Measurements from ENCODE around the gene COX11.

The COX11 gene

GRCh38 chr17:54974759-54975158 lies 6.3 kb upstream of the COX11 start:
- TF ChIP-seq GATA2 (IDR thresholded peaks at IDR 0.05; ENCODE audit: low read depth, low read length) (no peak), GATA3 (IDR thresholded peaks at IDR 0.05; ENCODE audit: low read depth, low read length) (no peak)

DNA sequence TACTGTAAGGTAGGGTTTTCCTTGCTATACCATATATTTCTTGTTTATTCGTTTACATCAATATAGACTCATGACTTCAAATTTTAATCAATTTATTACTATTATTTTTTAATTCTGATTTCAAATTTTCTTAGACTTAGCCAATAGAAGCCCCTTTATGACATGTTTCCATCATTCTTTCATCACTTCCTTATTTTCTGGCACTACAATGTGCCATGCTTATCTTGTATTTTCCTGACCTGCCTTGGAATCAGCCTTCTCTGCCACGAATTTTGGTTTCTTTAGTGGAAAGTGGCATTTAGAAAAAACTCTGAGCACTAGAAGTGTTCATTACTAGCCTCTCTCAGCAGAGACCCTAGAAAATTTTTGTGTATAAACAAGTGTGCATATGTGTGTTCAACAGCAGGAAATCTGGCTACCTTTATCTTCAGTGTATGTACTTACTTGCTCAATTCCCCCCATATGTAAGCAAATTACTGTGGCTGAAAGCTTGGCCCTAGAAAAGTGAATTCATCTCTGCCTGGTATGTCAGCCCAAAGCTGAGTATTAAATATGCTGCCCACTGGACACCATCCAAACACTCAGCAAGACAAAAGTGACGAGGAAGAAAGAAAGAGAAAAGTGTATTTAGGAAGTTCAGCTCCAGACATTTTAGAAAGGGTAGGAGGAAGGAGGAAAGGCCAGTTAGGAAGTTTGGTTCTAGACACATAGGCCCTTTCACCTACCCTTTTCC lies 4.1 kb upstream of the COX11 start:
- TF ChIP-seq GATA3 (IDR thresholded peaks at IDR 0.05; ENCODE audit: low read depth, low read length) = no peak
- TF ChIP-seq GATA2 (IDR thresholded peaks at IDR 0.05; ENCODE audit: low read depth, low read length) = no peak

DNA sequence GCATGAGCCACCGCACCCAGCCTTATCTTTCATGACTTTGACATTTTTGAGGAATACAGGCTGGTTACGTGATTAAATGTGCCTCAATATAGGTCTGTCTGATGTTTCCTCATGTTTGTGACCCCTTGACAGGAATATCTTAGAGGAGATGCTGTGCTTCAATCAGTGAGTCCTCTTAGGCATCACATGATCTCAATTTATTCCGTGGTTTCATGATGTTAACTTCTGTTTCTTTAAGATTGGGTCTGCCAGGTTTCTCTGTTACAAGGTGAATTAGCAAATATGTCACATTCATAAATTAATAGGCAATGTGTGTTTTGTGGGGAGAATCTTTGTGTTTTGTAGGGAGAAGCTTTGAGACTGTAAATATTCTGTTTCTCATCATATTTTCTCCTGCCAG lies 3.4 kb upstream of the COX11 start:
- TF ChIP-seq GATA3 (IDR thresholded peaks at IDR 0.05; ENCODE audit: low read depth, low read length) (no peak), GATA2 (IDR thresholded peaks at IDR 0.05; ENCODE audit: low read depth, low read length) (no peak)

DNA sequence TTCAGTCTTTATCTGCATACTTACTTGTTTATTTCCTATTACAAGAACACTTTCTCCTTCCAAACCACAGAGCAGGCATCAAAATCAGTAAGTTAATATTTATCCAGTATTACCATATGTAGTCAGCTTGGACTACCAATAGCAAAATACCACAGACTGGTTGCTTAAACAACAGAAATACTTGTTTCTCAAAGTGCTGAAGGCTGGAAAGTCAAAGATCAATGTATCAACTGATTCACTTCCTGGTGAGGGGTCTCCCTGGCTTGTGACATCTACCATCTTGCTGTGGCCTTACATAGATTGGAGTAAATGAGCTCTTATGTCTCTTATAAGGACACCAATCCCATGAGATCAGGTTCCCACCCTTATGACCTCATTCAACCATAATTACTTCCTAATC lies 2.7 kb upstream of the COX11 start:
- TF ChIP-seq GATA2 (IDR thresholded peaks at IDR 0.05; ENCODE audit: low read depth, low read length) (no peak), GATA3 (IDR thresholded peaks at IDR 0.05; ENCODE audit: low read depth, low read length) (no peak)

DNA sequence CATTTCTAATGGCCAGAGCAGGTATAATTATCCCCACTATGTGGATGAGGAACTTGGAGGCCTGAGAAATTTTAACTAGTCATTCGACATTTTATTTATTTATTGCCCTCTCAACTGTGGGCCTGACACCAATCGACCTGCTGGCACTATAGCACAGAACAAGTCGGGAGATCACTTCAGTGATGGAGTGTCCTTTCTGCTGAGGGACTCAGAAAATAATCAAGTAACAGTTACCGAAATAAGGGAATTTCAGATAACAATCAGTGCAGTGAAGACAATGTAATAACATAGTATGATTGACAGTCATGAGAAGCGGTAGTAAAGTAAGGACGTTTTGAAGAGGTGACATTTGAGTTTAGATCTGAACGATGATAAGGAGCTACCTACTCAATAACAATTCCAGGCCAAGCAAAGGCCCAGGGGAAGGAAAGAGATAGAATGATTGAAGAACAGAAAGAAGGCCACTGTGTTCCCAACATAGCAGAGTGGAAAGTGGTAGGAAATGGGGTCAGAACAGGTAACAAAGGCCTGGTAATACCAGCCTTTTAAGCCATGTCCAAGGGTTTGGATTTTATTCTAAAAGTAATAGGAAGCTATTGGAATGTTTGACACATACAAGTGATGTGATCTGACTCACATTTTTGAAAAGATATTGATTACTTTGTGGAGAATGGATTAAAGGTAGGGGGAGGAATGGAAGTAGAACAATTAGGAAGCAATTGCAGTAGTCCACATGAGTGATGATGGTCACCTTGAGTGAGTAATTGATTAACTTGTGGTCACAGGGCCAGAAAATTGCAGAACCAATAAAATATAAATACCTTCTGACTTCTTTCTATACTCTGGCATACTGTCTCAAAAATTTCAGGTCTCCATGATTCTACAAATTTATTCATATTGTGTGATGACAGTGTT lies 1.5 kb upstream of the COX11 start:
- TF ChIP-seq GATA2 (IDR thresholded peaks at IDR 0.05; ENCODE audit: low read depth, low read length) = peak; percentile 46; the same call in 1 of the 2 replicates
- TF ChIP-seq GATA3 (IDR thresholded peaks at IDR 0.05; ENCODE audit: low read depth, low read length) = peak; percentile 63; the same call in 1 of the 2 replicates

DNA sequence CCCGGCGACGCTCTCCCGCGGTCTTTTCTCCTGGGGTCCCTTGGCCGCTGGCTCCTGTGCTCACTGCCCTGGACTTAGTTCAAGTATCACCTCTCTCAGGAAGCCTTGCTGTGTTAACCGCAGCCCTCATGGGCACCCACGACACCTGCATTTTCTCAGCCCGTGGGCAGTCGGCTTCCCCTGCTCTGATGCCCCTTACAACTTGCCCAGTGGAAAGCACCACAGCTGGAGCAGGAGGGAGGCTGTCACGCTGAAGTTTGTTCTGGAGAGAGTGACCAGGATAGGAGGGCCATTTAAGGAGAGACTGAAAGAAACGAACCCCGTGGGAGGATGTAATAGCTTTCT lies 506 bp upstream of the COX11 start:
- TF ChIP-seq GATA3 (IDR thresholded peaks at IDR 0.05; ENCODE audit: low read depth, low read length) (no peak), GATA2 (IDR thresholded peaks at IDR 0.05; ENCODE audit: low read depth, low read length) (no peak)

GRCh38 chr17:54967621-54968261 lies 713 bp downstream of the COX11 start:
- TF ChIP-seq GATA3 (IDR thresholded peaks at IDR 0.05; ENCODE audit: low read depth, low read length) (no peak), GATA2 (IDR thresholded peaks at IDR 0.05; ENCODE audit: low read depth, low read length) (peak; percentile 57)

- TF ChIP-seq GATA3 (IDR thresholded peaks at IDR 0.05; ENCODE audit: low read depth, low read length) = no peak
These were observed 11.7 kb downstream of the COX11 start for GRCh38 chr17:54956791-54957190.

GRCh38 chr17:54951286-54951685 lies 17.2 kb downstream of the COX11 start:
- no peak for TF ChIP-seq GATA3 (IDR thresholded peaks at IDR 0.05; ENCODE audit: low read depth, low read length)
- no peak for TF ChIP-seq GATA2 (IDR thresholded peaks at IDR 0.05; ENCODE audit: low read depth, low read length)

GRCh38 chr17:54950116-54950515 lies 18.3 kb downstream of the COX11 start:
- no peak for TF ChIP-seq GATA3 (IDR thresholded peaks at IDR 0.05; ENCODE audit: low read depth, low read length)
- no peak for TF ChIP-seq GATA2 (IDR thresholded peaks at IDR 0.05; ENCODE audit: low read depth, low read length)

DNA sequence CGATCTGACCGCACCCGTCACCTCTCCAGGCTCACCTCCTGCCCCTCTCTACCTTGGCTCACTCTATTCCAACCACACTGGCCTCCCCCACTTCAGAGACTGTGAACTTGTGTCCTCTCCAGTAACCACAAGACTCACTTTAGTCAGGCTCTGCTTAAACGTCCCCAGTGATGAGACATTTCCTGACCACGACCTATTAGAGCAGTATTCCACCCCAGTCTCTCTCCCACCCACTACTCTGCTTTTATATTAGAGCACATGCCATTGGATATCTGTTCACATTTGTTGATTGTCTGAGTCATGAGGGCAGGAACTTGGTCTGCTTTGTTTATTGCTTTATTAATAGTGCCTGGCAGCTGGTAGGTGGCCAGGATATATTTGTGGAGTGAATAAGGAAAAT lies 20.1 kb downstream of the COX11 start:
- TF ChIP-seq GATA3 (IDR thresholded peaks at IDR 0.05; ENCODE audit: low read depth, low read length) (no peak), GATA2 (IDR thresholded peaks at IDR 0.05; ENCODE audit: low read depth, low read length) (no peak)

- TF ChIP-seq GATA3 (IDR thresholded peaks at IDR 0.05; ENCODE audit: low read depth, low read length) (no peak), GATA2 (IDR thresholded peaks at IDR 0.05; ENCODE audit: low read depth, low read length) (no peak)
These were observed 21.1 kb downstream of the COX11 start for GRCh38 chr17:54947396-54947795.

GRCh38 chr17:54945671-54946070 lies 22.8 kb downstream of the COX11 start:
- no peak for TF ChIP-seq GATA2 (IDR thresholded peaks at IDR 0.05; ENCODE audit: low read depth, low read length)
- TF ChIP-seq GATA3 (IDR thresholded peaks at IDR 0.05; ENCODE audit: low read depth, low read length) = no peak

DNA sequence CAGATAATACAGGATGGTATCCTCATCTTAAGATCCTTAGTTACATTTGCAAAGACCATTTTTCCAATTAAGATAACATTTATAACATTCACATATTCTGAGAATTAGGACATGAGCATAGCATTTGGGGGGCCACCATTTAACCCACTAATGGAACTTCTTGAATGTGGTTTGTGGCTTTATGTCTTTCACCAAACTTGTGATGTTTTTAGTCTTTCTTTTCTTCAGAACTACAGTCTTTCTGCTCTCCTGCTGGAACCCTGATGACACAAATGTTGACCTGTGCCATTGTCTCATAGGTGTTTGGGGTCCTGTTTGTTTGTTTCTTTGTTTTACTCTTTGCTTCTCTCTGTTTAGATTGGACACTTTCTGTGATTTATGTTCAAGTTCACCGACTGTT lies 23.2 kb downstream of the COX11 start:
- TF ChIP-seq GATA3 (IDR thresholded peaks at IDR 0.05; ENCODE audit: low read depth, low read length) (no peak), GATA2 (IDR thresholded peaks at IDR 0.05; ENCODE audit: low read depth, low read length) (no peak)

Measured in SH-SY5Y (cell line).